Measurements from ENCODE around the gene TIMM17B.
A peak's percentile ranks its signal among the peaks of the same experiment; 100 is the strongest.

The TIMM17B gene

DNA sequence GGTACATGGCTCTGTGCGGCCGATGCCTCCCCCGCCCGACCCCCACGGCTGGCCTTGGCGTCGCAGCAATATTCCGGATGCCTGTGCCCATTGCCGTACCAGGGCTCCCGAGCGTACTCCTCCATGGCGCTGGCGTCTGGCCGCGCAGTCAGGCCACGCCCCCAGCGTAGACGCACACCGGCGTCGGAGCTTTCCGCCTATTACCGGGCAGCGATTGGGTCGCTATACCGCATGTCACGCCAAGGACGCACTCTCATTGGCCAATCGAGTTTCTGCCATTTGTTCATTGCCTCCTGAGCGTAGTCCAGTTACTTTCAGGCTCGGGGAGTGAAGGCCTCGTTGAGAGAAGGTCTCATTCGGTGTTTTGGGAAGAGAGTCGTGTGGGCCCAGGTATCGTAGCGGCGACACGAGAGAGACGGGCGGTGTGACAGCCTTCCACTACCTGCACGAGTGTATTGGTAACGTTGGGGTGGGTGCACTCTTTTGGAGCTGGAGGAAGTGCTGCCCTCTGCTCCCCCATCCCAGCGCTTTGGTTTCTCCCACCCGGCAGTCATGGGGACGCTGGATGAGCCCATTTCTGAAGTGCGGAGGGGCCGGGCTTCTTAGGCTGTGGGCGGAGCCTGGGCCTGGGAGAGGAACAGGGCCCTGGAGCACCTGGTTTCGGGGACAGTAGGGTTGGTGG lies at the start of gene TIMM17B, which contains the start of gene PQBP1:
TIMM17B (minus strand) TSS at position 144 of the 682 bp plus-strand sequence; CDS start at position 125, 19 bp downstream.
PQBP1 (plus strand) TSS at position 306 of the 682 bp plus-strand sequence. CDS start 580 bp downstream, outside the sequence.
- DNase-seq (ENCODE audit: low read depth) = peak; percentile 97

DNA sequence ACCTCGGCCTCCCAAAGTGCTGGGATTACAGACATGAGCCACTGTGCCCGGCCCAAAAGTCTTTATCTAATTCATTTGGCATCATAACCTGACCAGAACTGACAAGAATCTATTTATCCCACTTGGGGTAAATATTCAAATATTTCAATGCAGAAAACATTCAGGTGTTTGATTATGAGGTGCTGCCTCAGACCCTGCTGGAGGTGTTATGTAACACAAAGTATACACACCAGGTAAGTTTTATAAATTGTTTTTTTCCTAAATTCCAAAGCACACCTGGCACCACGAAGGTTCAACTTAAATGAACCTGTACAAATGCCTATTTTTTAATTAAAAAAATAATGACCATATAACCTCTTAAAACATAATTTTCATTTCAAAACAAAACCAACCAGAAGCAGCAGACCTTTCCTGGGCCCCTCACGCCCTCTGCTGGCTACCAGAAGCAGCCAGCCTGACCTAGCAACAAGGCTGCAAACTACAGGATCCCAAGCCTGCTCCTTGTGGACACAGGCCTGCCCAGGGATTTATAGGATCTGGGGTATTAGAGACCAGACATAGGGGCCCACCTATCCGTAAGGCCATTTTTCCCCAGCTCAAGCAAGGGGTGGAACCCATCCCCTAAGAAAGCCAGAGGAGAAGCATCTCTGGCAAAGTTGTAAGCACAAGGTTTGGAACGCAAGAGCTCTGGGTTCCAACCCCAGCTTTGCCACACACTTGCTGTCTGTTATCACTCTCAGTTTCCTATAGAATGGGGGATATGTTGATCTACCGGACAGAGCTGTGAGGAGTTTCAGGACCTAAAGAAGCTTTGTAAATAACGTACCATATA lies 48.2 kb upstream of the TIMM17B start:
- DNase-seq (ENCODE audit: low read depth) = peak; percentile 40

DNA sequence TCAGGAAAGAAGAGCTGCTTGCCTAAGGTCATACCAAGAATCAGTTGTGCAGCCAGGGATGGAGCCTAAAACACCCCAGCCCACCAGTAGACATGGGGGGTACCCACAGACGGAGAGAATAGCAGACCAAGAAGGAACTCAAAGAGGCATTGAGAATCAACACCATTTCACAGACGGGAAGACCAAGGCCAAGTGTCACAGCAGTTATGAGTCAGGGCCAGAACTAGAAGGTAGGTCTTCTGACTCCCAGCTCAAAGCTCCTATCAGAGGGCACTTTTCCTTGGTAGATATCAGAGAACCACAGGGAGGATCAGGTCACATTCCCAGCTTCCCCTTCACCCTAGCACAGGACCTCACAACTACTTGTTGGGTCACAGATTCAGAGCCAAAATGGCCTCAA lies 45.3 kb upstream of the TIMM17B start:
- no peak for DNase-seq (ENCODE audit: low read depth)

DNA sequence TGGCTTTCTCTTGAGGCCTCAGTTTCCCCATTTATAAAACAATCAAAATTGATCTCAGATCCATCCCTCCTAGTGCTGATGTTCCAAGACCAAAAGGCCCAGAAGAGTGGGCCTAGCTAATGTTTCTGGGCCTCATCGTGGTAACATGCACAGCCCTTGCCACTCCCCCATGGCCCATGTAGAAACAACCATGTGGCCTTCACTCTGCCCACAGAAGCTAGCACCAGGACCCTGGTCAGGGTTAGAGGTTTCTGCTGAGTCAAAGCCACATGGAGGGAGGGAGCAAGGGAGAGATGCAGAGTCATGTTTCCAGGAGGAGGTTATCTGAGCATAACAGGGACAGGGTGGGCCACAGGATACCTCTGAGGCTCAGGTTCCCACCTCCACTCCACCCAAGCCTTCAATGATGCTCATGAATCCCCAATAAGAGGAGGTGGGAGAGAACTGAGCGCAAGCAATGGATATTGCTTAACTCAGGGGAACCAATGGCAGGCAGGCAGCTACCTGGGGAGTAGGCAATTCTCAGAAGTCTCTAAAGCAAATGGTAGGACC lies 42.9 kb upstream of the TIMM17B start:
- DNase-seq (ENCODE audit: low read depth) = no peak

DNA sequence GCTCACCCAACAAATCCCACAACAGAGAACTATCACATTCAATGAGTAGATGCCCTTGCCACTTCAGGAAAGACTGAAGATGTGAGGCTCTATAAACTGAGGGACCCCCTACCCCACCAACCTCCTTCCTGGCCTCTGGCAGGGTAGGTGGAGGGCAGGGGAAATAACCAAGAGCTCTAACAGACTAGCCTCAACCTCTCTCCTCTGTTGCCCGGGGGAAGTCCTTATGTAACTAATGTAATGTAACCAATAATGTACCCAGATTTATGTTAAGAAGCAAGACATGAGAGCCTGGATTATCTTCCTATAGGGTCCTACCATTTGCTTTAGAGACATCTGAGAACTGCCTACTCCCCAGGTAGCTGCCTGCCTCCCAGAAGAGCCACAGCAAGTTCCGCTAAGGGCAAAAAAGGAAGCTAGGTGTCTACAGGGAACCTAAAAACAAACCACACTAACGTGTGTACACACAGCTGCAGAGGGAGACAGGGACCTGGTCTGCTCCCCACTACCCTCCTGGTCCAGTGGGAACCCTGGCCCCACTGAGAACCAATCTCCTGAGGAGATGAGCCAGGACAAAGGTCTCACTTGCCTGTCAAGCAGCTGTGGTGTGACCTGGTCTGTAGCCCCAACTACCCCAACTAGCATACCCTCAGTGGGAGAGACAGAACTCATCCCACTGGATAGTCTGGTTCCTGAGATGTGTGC lies 42.1 kb upstream of the TIMM17B start:
- no peak for DNase-seq (ENCODE audit: low read depth)

DNA sequence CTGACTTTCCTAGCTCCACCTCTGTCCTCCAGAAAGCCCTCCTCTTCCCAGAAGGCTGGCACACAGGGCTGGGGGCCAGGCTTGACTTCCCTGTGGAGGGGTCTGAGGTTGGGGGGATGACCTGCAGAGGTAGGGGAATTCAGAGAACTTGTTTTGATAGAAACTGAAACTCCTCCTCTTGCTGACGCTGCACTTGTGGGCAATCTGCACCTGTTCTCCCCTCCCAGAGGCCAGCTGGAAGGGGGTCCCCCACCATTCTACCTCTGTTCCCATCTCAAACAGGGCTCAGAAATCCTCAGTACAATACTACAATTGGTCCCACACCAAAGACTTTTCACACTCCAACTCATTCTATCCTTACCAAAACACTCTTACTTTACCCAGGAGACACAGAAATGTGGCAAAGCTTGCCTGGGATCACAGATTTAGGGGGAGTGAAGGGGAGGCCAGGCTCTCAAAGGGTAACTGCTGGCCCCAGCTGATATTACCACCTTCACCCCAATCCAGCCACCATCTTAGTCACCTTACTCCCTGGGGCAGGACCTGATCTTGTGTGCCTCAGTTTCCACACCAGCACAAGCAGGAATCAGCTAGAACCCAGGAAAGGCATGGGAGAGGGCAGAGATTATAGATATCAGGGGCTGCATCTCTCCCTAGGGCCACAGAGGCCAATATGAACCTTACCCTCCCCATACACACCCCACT lies 41.3 kb upstream of the TIMM17B start:
- no peak for DNase-seq (ENCODE audit: low read depth)

DNA sequence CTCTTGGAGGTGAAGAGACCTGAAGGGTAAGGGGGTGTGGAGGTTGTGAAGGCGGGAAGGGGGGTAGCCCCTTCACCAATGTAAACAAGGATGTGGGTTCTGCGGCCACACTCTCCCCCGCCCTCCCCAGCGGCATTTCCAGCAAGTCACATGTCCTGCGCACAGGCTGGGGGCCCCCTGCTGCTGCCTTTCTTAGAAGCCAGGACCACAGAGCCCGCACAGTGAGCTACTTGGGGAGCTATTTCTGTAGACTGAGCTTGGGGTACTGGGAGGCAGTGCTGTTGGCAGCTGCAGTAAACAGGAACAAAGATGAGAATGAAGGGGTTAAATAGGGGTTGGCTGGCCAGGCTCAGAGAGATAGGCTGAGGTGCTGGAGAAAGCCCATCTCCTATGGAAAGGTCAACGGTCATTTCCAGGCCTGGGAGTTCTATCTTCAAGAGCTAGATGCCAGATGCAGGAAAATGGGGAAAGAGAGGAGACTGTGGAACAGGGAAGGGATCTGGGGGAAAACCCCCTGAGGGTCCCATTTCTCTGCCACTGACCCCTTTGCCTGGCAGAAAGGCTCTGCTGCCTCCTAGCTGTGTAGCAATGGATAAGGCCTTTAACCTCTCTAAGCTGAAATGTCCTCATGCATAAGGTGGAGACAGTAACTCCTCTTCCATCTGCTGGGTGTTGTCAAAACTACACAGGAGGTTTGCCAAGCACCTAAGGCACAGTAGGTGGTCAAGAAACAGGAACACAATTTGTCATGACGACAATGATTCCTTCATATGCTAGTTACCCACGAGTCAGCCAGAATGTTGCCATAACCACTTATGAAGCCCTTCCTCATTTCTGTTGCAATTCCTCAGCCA lies 39.7 kb upstream of the TIMM17B start:
- peak; percentile 31 for DNase-seq (ENCODE audit: low read depth)

DNA sequence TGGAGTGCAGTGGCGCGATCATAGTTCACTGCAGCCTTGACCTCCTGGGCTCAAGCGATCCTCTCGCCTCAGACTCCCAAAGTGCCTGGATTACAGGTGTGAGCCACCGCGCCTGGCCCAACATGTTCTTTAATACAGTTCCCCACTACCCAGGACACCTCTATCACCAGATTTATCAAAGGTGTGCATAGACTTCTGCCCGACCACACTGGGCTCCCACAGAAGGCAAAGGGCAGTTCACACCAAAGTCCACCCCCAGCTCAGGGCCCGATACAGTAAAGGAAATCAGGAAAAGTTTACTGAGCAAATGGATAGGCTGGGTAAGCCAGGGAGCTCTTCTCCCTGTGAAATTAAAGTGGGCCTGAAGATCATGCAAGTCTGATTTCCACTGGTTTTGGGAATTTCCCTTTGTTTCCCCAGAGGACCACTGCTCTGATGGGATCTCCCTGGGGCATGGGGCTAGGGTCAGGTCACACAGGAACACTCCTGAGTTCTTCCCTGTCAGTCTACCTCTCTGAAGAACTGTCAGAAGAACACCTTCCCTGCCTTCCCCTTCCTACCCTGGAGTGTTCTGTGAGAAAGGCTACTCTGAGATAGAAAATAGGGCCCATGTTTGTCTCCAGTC lies 39.0 kb upstream of the TIMM17B start:
- no peak for DNase-seq (ENCODE audit: low read depth)

DNA sequence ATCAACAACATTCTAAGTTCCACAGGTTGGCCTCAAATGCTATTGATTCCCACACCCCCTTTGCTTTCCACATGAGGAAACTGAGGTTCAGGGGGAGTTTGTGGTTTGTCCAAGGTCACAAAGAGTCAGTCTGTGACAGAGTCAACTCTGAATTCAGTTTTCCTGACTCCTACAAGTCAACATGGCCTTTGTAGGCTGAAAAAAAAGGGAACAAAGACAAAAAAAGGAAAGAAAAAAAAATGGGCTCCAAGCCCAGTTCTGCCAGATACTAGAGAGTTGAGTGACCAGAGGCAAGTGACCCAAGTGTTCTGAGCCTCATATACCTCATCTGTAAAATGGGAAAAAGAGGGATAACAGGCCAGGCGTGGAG lies 37.7 kb upstream of the TIMM17B start:
- no peak for DNase-seq (ENCODE audit: low read depth)

DNA sequence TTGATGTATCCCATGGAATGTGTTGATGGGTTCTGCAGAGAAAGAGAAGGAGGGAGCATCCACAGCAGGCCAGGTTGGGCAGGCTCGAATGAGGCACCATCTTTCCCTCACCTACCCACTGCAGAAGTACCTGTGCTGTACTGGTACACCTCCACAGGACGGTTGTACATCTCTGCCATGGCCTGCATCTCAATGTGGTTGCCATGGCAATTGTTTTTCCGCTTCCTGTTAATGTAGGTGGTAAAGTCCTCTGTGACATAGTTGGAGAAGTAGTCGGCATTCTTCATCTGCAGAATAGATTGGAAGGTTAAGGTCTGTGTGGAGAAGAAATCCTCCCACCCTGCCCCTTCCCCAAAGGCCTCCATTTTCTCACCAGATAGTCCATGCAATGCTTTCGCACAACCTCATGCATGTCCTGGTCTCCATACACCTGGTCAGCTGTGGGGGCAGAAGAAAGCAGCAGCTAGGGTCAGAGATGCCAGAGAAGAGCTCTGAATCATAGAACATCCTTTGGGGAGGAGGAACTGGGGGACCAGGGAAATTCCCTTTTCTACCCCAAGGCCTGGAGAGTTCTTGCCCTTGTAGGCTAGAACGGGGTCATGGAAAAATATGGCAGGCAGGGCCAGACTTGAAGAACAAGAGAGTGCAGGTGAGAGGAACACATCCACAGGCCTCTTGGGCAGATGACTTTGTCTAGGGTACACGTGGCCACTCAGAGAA lies 37.2 kb upstream of the TIMM17B start:
- no peak for DNase-seq (ENCODE audit: low read depth)

DNA sequence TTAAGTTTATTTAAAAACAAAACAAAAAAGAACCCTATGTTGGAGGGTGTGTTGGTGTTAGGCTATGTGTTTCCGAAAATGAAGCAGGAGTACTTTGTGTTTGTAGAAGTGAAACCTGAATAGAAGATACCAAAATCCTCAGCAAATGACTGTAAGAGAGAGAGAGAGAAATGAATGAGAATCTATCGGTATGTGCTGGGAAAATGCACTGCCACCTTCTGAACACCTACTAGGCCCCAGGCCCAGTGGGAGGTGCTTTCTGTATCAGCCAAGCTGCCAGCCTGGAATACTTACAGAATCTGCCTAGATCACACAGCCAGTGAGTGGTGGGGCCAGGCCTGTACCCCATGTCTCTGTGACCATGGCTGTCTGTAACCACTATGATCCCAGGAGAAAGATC lies 36.2 kb upstream of the TIMM17B start:
- no peak for DNase-seq (ENCODE audit: low read depth)

DNA sequence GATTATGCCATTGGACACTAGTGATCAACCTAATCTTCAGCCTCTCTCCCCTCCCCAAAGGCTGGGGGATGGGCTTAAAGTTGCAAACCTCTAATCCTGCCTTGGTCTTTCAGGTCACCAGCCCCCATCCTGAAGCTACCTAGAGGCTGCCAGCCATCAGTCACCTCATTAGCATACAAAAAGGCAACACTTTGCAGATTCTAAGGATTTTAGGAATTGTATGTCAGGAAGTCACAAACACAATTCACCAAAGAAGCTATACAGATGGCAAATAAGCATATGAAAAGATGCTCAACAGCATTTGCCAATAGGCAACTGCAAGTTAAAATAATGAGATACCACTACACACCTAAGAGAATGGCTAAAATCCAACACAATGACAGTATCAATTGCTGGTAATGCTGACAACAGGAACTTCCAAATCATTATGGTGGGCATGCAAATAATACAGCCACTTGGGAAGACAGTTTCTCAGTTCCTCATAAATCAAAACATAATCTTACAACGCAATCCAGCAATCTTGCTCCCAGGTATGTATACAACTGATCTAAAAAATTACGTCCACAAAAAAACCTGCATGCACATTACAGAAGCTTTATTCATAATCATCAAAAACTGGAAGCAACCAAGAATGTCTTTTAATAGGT lies 30.3 kb upstream of the TIMM17B start:
- DNase-seq (ENCODE audit: low read depth) = no peak

DNA sequence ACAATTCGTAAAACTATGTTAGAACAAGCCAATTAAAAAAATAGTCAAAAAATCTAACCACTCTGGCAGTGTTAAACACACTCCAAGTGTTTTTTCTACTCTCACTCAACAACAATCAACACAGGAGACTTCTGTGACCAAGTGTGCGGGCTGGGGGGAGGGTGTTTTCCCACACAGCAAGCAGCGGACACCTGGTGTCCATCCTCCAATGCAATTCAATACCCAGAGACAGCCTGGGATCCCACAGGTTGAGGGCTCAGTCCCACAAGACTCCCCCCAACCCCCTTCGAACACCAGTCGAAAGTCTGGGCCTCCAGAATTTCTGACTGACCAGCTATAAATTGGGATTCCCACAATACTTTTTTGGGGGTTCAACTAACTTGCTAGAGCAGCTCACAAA lies 29.6 kb upstream of the TIMM17B start:
- no peak for DNase-seq (ENCODE audit: low read depth)

DNA sequence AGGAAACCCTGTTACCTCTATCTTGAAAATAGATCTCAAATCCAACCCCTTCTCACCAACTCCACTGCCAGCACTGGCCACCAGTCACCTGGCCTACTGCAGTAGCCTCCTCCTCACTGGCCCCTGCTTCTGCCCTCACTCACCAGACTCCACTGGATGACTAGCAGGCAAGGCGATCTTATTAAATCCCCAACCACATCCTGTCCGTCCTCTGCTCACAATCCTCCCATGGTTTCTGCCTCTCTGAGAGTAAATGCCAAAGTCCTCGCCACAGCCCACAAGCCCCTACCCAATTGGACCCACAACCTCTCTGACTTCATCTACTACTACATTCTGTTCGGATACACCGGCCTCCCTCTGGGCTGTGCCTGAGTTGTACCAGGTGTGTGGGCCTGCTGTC lies 26.7 kb upstream of the TIMM17B start:
- DNase-seq (ENCODE audit: low read depth) = no peak

DNA sequence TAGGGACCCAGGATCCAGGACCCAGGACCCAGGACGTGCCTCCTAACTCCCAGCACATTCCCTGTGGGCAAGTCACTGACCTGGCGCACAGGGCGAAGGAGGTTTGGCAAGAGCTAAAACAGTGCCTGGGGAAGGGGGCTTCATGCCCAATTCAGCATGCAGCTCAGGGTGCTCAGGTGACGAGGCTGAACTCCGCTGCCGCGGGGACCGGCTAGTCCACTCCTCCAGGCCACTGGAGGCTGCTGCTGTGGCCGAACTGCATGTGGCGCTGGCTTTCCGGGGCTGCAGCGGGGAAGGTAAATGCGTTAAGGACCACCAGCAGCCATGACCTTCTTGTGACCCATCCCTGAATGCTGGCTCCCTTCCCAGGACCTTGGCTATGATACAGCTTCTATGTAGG lies 26.2 kb upstream of the TIMM17B start:
- DNase-seq (ENCODE audit: low read depth) = no peak

DNA sequence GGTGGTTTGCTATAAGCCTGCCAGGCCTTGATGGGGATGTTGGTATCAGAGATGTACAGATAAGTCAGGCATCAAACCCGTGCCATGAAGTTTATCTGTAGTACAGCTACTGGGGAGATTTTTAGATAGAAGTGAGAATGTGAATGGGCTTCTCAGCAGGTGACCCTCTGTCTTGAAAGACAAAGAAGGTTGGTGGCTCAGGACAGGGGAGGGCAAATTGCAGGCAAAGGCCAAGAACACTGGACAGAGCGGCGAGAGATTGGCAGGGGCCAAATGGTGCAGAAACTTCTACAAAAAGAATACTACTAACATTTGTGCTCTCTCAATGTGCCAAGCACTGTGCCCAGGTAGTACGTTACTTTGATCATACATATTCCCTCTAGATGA lies 23.1 kb upstream of the TIMM17B start:
- DNase-seq (ENCODE audit: low read depth) = no peak

DNA sequence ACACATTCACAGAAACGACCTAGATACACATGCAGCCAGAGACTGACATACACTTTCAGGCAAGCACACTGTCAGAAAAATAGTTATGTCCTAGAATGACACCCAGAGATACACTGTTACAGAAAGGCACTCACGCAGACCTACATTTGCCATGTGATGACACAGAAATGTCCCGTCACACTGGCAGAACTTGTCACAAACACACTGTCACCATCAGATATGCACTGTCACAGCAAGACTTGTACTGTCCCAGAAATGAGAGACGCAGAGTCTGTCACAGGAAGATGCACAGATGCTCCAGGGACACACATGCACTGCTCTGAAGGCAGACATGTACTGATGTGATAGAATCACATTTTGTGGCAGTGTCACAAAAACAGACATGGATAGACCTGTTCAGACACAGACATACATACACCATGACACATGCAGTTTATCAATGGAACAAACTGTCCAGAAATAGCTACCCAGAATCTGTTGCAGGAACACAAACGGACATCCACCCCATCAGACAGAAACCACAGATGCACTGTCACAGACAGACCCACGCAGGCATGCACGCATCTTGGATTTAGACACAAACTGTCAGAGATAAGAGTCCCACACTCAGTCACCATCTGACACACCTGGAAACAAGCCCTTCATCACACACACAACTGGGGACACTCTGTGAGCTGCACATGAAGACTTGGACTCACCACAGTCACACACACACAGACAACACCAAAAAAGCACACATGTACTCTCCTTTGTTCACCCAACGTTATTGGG lies 22.6 kb upstream of the TIMM17B start:
- no peak for DNase-seq (ENCODE audit: low read depth)

DNA sequence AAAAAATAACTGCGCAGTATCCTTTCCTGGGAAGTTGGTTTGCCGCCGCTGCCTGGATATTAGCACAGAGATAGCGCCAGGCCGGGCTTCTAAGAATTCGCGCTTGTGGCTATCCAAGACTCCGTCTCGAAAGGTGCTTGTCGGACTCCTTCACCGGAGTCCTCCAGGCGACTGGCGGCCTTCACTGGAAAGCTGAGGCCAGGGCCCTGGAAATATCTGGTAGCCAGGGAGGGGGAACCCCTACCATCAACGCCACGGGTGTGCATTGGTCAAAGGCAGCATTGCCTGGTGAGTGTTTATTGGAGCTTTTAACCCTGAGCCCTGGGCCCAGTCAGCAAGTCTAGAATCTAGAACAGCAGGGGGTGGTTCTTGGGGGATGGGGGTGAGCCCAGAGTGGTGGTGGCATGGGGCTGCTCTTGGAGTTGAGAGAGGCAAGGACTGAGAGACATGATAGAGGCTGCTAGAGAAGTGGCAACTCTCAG lies 21.8 kb upstream of the TIMM17B start:
- no peak for DNase-seq (ENCODE audit: low read depth)

All from amniotic epithelial cell (primary cell).